ENCODE data around the gene NSL1. TPM values are rescaled to one million over a fixed set of nuclear protein-coding genes. Genes with fewer than 3 reads are reported as not detected.

NSL1 gene
- total and polyA plus RNA-seq, 9 donors: 26.1 to 35.2 (median 32.0) TPM

DNA sequence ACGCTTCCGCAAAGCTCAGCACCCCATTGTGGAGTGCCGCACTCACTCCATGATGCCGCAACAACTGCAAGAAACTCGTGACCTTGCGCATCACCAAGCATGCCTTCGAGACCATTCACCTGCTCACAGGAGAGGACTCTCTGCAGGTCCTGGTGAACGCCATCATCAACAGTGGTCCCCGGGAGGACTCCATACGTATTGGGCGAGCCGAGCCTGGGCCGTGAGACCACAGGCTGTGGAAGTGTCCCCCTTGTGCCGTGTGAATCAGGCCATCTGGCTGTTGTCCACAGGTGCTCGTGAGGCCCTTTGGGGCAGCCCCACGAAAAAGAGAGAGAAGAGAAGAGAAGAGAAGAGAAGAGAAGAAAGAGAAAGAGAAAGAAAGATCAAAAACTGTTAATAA, 32.6 kb upstream of the NSL1 start:
- Histone ChIP-seq H3K27me3 (ENCODE audit: control insufficient read depth, insufficient read depth, low read length) (no peaks in the 10 kb centered on the region), H3K27ac (ENCODE audit: low read length) (no peak overlapping the region), H3K4me3 (ENCODE audit: low read length) (no peak overlapping the region), H3K4me1 (ENCODE audit: control insufficient read depth, insufficient read depth, low read length) (no peaks in the 10 kb centered on the region), H3K9me3 (replicated peaks; ENCODE audit: control insufficient read depth, low read depth, low read length) (peaks cover 8% of the 10 kb centered on the region), H3K36me3 (ENCODE audit: control insufficient read depth, insufficient read depth, low read length) (no peaks in the 10 kb centered on the region)
- WGBS (ENCODE audit: insufficient coverage): 93% methylated on average over 15 of the region's 16 CpGs
- no peak for DNase-seq

GRCh38 chr1:212822956-212823355, 31.4 kb upstream of the NSL1 start:
- peaks cover 8% of the 10 kb centered on the region for H3K9me3 ChIP-seq (replicated peaks; ENCODE audit: control insufficient read depth, low read depth, low read length)
- no peak for DNase-seq
- WGBS (ENCODE audit: insufficient coverage): no CpG with 5 or more reads among the region's 3 CpGs
- no peaks in the 10 kb centered on the region for H3K4me1 ChIP-seq (ENCODE audit: control insufficient read depth, insufficient read depth, low read length)
- H3K27me3 ChIP-seq (ENCODE audit: control insufficient read depth, insufficient read depth, low read length): no peaks in the 10 kb centered on the region
- H3K27ac ChIP-seq (ENCODE audit: low read length): no peak overlapping the region
- H3K36me3 ChIP-seq (ENCODE audit: control insufficient read depth, insufficient read depth, low read length): no peaks in the 10 kb centered on the region
- H3K4me3 ChIP-seq (ENCODE audit: low read length): no peak overlapping the region

DNA sequence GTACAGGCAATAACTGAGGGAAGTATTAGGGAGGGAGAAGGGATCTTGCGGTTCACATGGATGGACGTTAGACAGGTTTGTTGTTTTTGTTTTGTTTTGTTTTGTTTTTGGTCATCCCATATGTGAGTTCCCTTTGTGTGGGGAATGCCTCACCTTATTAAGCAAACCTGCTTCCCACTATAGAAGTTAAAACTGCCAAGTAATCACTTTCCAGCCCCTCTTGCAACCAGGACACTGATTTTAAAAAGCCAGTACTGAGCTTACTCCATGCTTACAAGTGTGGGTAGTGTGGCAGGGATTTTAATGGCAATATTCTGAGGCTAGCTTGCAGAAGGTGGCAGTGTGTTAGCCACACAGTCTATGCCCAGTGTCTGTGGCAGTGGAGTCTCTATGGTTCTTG, 29.4 kb upstream of the NSL1 start:
- Histone ChIP-seq H3K27ac (ENCODE audit: low read length) (no peak overlapping the region), H3K4me3 (ENCODE audit: low read length) (no peak overlapping the region), H3K9me3 (replicated peaks; ENCODE audit: control insufficient read depth, low read depth, low read length) (peaks cover 6% of the 10 kb centered on the region), H3K4me1 (ENCODE audit: control insufficient read depth, insufficient read depth, low read length) (no peaks in the 10 kb centered on the region), H3K36me3 (ENCODE audit: control insufficient read depth, insufficient read depth, low read length) (no peaks in the 10 kb centered on the region), H3K27me3 (ENCODE audit: control insufficient read depth, insufficient read depth, low read length) (no peaks in the 10 kb centered on the region)
- no CpG with 5 or more reads among the region's 2 CpGs for WGBS (ENCODE audit: insufficient coverage)
- DNase-seq: no peak

DNA sequence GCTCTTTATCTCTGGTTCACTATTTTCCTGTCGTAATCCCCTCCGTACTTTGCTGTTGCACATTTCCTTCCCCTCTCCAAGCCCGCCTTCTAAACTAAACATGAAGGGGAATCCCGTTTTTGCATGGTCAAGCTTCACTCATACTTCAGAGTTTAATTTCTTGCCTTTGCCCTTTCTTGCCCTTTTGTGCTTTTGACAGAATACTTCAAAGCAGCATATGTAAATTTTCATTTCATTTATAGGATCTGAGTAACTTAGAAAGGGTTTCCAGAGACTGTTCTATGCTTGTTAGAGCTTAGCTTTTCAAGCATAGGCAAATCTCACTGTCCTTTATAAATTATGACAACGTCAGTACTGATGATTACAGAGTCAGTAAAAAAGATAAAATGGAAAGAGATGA, 28.1 kb upstream of the NSL1 start:
- Histone ChIP-seq H3K4me3 (ENCODE audit: low read length) (no peak overlapping the region), H3K4me1 (ENCODE audit: control insufficient read depth, insufficient read depth, low read length) (no peaks in the 10 kb centered on the region), H3K9me3 (replicated peaks; ENCODE audit: control insufficient read depth, low read depth, low read length) (no peaks in the 10 kb centered on the region), H3K27me3 (ENCODE audit: control insufficient read depth, insufficient read depth, low read length) (no peaks in the 10 kb centered on the region), H3K36me3 (ENCODE audit: control insufficient read depth, insufficient read depth, low read length) (no peaks in the 10 kb centered on the region), H3K27ac (ENCODE audit: low read length) (no peak overlapping the region)
- WGBS (ENCODE audit: insufficient coverage): 65% methylated on average over 3 of the region's 5 CpGs
- DNase-seq: peak; percentile 1

DNA sequence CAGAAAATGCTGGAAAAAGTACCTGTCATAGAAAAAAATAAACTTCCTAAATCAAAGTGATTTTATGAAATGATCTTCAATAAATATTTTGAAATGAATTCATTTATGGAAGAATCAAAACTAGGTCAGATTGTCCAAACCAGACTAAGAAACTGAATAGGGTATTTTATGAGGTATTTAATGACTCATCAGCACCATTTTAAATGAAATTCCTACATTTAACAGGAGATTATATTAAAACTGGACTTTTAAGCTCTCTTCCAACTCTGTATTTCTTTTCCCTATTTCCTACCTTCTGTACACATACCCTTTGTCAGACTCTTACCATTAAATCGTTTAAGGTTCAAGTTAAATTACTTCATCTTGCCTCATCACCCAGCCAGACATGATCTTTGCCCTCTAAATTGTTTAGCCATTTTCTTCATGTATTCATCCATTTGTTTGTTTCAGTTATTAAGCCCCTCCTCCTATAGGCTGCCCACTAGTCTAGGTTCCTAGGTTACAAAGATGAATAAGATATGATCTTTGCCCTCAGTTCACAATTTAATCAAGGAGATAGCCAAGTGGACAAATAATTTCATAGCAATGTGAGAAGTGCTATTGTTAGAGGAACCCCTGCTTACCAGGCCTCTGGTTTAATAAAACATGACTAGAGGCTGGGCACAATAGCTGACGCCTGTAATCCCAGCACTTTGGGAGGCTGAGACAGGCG, 25.1 kb upstream of the NSL1 start:
- Histone ChIP-seq H3K4me1 (ENCODE audit: control insufficient read depth, insufficient read depth, low read length) (no peaks in the 10 kb centered on the region), H3K36me3 (ENCODE audit: control insufficient read depth, insufficient read depth, low read length) (no peaks in the 10 kb centered on the region), H3K9me3 (replicated peaks; ENCODE audit: control insufficient read depth, low read depth, low read length) (no peaks in the 10 kb centered on the region), H3K4me3 (ENCODE audit: low read length) (no peak overlapping the region), H3K27ac (ENCODE audit: low read length) (no peak overlapping the region), H3K27me3 (ENCODE audit: control insufficient read depth, insufficient read depth, low read length) (no peaks in the 10 kb centered on the region)
- WGBS (ENCODE audit: insufficient coverage): 84% methylated on average over 3 of the region's 3 CpGs
- DNase-seq: no peak

DNA sequence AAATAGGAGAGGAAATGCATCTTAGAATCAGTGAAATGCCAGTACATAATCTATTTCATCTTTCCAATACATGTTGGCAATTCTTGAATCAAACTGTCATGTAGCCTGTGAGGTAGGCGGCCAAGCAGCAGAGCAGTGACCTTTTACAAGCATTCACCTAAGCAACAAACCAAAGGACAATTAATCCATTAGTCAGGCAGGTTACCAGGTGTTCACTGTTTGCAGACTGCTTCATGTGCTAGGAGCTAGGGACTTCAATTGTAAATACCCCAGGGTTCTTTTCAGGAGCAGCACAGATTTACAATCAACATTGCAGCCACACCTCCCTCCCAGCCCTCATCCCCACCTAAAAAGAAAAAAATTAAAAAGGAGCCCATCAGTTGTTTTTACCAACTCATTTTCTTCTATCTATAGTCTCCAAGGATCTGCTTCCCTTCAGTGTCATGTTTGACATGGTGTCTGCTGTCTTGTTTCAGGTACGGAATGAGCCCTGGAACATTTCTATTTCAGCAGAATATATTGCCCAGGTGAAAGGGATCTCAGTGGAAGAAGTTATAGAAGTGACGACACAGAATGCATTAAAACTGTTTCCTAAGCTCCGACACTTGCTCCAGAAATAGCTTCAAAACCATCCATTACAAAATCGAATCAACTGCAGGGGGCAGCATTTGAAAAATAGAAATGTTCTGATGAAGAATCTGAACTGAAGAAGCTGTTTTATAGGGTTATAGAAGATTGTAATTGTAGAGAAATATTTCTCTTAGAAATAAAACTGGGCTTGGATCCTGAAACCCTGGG, 23.2 kb upstream of the NSL1 start:
- no peaks in the 10 kb centered on the region for H3K9me3 ChIP-seq (replicated peaks; ENCODE audit: control insufficient read depth, low read depth, low read length)
- 78% methylated on average over 1 of the region's 5 CpGs for WGBS (ENCODE audit: insufficient coverage)
- no peaks in the 10 kb centered on the region for H3K27me3 ChIP-seq (ENCODE audit: control insufficient read depth, insufficient read depth, low read length)
- no peak overlapping the region for H3K27ac ChIP-seq (ENCODE audit: low read length)
- no peaks in the 10 kb centered on the region for H3K4me1 ChIP-seq (ENCODE audit: control insufficient read depth, insufficient read depth, low read length)
- H3K4me3 ChIP-seq (ENCODE audit: low read length): no peak overlapping the region
- H3K36me3 ChIP-seq (ENCODE audit: control insufficient read depth, insufficient read depth, low read length): no peaks in the 10 kb centered on the region
- DNase-seq: peak; percentile 62

- no peaks in the 10 kb centered on the region for H3K4me1 ChIP-seq (ENCODE audit: control insufficient read depth, insufficient read depth, low read length)
- H3K4me3 ChIP-seq (ENCODE audit: low read length): no peak overlapping the region
- peaks cover 2% of the 10 kb centered on the region for H3K36me3 ChIP-seq (ENCODE audit: control insufficient read depth, insufficient read depth, low read length)
- no peaks in the 10 kb centered on the region for H3K27me3 ChIP-seq (ENCODE audit: control insufficient read depth, insufficient read depth, low read length)
- no peaks in the 10 kb centered on the region for H3K9me3 ChIP-seq (replicated peaks; ENCODE audit: control insufficient read depth, low read depth, low read length)
- no peak overlapping the region for H3K27ac ChIP-seq (ENCODE audit: low read length)
- no peak for DNase-seq
- WGBS (ENCODE audit: insufficient coverage): no CpG with 5 or more reads among the region's 3 CpGs
These were observed 14.2 kb upstream of the NSL1 start for GRCh38 chr1:212805767-212806166.

DNA sequence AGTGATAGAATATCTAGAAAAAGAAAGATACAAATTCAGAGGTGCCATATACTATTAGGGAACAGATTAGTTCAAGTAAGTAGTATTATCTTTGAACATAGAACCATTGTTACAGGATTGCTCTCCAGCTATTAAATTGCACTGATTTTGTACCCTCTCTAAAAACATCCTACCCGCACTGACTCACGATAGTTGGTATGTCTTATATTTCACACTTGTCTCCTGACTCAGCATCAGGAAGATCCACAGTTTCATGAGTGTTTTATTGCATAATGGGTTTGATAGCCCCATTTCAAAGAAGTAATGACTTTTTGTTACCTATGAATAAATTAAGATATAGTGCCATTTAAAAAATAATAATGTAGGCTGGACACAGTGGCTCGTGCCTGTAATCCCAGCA, 6.1 kb upstream of the NSL1 start:
- H3K36me3 ChIP-seq (ENCODE audit: control insufficient read depth, insufficient read depth, low read length): peaks cover 5% of the 10 kb centered on the region

DNA sequence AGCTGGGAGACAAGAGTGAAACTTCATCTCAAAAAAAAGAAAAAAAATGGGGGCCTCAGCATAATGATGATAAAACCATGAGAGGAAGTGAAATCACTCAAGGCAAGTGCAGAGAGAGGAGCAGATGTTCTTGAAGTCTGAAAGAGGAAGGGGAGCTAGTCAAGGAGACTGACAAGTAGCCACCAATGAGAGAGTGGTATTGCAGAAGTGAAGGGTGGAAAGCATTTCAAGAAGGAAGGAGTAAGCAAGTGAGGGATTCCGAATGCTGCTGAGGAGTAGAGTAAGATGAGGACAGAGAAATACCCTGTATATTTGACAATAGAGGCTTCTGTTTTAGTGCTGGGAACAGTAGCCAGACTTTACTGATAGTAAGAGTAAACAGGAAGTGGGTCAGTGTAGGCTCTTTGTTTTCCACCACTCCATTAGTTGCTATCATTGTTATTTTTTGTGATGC, 3.0 kb upstream of the NSL1 start:
- H3K4me3 ChIP-seq (ENCODE audit: low read length): no peak overlapping the region
- no peaks in the 10 kb centered on the region for H3K9me3 ChIP-seq (replicated peaks; ENCODE audit: control insufficient read depth, low read depth, low read length)
- H3K4me1 ChIP-seq (ENCODE audit: control insufficient read depth, insufficient read depth, low read length): peaks cover 9% of the 10 kb centered on the region
- no peak overlapping the region for H3K27ac ChIP-seq (ENCODE audit: low read length)
- DNase-seq: peak; percentile 73
- H3K36me3 ChIP-seq (ENCODE audit: control insufficient read depth, insufficient read depth, low read length): no peaks in the 10 kb centered on the region
- no peaks in the 10 kb centered on the region for H3K27me3 ChIP-seq (ENCODE audit: control insufficient read depth, insufficient read depth, low read length)
- 100% methylated on average over 1 of the region's 1 CpG for WGBS (ENCODE audit: insufficient coverage)

More for the DNA sequence above, 6.1 kb upstream of the NSL1 start:
- peaks cover 2% of the 10 kb centered on the region for H3K4me1 ChIP-seq (ENCODE audit: control insufficient read depth, insufficient read depth, low read length)
- H3K4me3 ChIP-seq (ENCODE audit: low read length): no peak overlapping the region
- no peak for DNase-seq
- no peak overlapping the region for H3K27ac ChIP-seq (ENCODE audit: low read length)
- no peaks in the 10 kb centered on the region for H3K27me3 ChIP-seq (ENCODE audit: control insufficient read depth, insufficient read depth, low read length)
- no CpG with 5 or more reads among the region's 3 CpGs for WGBS (ENCODE audit: insufficient coverage)
- no peaks in the 10 kb centered on the region for H3K9me3 ChIP-seq (replicated peaks; ENCODE audit: control insufficient read depth, low read depth, low read length)

- Histone ChIP-seq H3K36me3 (ENCODE audit: control insufficient read depth, insufficient read depth, low read length) (no peaks in the 10 kb centered on the region), H3K4me3 (ENCODE audit: low read length) (peak overlapping the region; percentile 89), H3K4me1 (ENCODE audit: control insufficient read depth, insufficient read depth, low read length) (peaks cover 9% of the 10 kb centered on the region), H3K27me3 (ENCODE audit: control insufficient read depth, insufficient read depth, low read length) (no peaks in the 10 kb centered on the region), H3K27ac (ENCODE audit: low read length) (peak overlapping the region; percentile 97), H3K9me3 (replicated peaks; ENCODE audit: control insufficient read depth, low read depth, low read length) (no peaks in the 10 kb centered on the region)
- DNase-seq: no peak
- WGBS (ENCODE audit: insufficient coverage): 16% methylated on average over 5 of the region's 16 CpGs
These were observed 875 bp upstream of the NSL1 start for GRCh38 chr1:212792396-212792908.

All from muscle of leg (tissue), 11 donors.